ENCODE data around the gene SCFD2. TPM values are rescaled to one million over a fixed set of nuclear protein-coding genes. Genes with fewer than 3 reads are reported as not detected.

SCFD2 gene
- total and polyA plus RNA-seq, 9 donors = 5.1 to 42.1 (median 13.5) TPM

DNA sequence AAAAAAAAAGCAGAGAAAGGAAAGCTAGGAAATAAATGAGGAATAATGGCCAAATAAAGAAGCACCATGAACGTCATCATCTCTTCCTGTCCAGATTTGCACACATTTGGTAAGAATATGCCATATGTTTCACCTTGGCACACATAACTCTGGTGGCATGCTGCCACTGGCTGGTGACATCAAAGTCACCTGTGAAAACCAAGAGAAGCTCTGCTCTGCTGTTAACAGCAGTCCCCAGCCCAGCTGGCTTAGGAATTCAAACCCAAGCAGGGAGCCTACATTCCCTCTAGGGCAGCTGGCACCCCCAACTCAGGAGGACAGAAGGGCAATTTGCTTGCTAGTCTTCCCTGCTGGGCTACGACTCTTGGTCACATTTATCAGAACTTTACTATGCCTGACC is 426.1 kb downstream of the SCFD2 start:
- no peak overlapping the region for H3K4me3 ChIP-seq
- H3K27me3 ChIP-seq = no peaks in the 10 kb centered on the region
- no peaks in the 10 kb centered on the region for H3K4me1 ChIP-seq (ENCODE audit: insufficient read depth)
- WGBS, 3 donors = 90 to 100% (median 94%) methylated on average over 2 of the region's 2 CpGs
- DNase-seq = no peak
- H3K36me3 ChIP-seq = no peaks in the 10 kb centered on the region
- no peaks in the 10 kb centered on the region for H3K9me3 ChIP-seq
- TF ChIP-seq EP300 (IDR thresholded peaks at IDR 0.05) (no peak), POLR2A (IDR thresholded peaks at IDR 0.05) (no peak), CTCF (IDR thresholded peaks at IDR 0.05) (no peak)
- intact Hi-C loops (cut with DNase I) = no loop called here
- no peak overlapping the region for H3K27ac ChIP-seq

DNA sequence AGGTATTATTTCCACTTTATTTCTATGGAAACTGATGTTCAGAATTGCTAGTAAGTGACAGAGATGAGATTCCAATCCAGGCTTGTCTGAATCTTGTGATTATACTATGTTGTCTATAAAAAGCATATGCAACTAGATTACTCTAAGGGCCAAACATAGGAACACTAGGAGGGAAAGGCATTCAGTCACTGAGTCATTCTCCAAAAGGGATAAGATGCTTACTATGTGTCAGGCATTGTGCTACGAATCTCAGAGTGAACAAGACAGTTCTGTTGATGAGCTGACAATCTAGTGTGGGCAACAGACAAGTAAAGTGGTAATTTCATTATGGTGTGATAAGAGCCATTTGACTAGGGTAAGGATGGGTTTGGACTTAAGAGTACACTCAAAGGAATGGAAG is 426.5 kb downstream of the SCFD2 start:
- no peak for DNase-seq
- no peaks in the 10 kb centered on the region for H3K9me3 ChIP-seq
- H3K4me3 ChIP-seq = no peak overlapping the region
- no peaks in the 10 kb centered on the region for H3K27me3 ChIP-seq
- intact Hi-C loops (cut with DNase I) = no loop called here
- no peak for TF ChIP-seq POLR2A (IDR thresholded peaks at IDR 0.05)
- no peak for TF ChIP-seq CTCF (IDR thresholded peaks at IDR 0.05)
- H3K27ac ChIP-seq = no peak overlapping the region
- H3K36me3 ChIP-seq = no peaks in the 10 kb centered on the region
- H3K4me1 ChIP-seq (ENCODE audit: insufficient read depth) = no peaks in the 10 kb centered on the region
- WGBS, 3 donors = 97 to 100% (median 97%) methylated on average over 1 of the region's 1 CpG

GRCh38 chr4:52937829-52938228 is 428.0 kb downstream of the SCFD2 start:
- intact Hi-C loops (cut with DNase I) = no loop called here
- no peaks in the 10 kb centered on the region for H3K9me3 ChIP-seq
- no peak for DNase-seq
- no peak overlapping the region for H3K4me3 ChIP-seq
- no peak overlapping the region for H3K27ac ChIP-seq
- WGBS, 3 donors = 92 to 96% (median 94%) methylated on average over 1 of the region's 1 CpG
- no peak for TF ChIP-seq EP300 (IDR thresholded peaks at IDR 0.05)
- no peaks in the 10 kb centered on the region for H3K4me1 ChIP-seq (ENCODE audit: insufficient read depth)
- H3K27me3 ChIP-seq = no peaks in the 10 kb centered on the region
- no peaks in the 10 kb centered on the region for H3K36me3 ChIP-seq

- Histone ChIP-seq H3K27me3 (no peaks in the 10 kb centered on the region), H3K27ac (no peak overlapping the region), H3K4me1 (ENCODE audit: insufficient read depth) (no peaks in the 10 kb centered on the region), H3K36me3 (no peaks in the 10 kb centered on the region), H3K4me3 (no peak overlapping the region), H3K9me3 (no peaks in the 10 kb centered on the region)
- DNase-seq = no peak
- no peak for TF ChIP-seq EP300 (IDR thresholded peaks at IDR 0.05)
- no peak for TF ChIP-seq POLR2A (IDR thresholded peaks at IDR 0.05)
- no peak for TF ChIP-seq CTCF (IDR thresholded peaks at IDR 0.05)
- WGBS, 3 donors = 94 to 99% (median 99%) methylated on average over 2 of the region's 2 CpGs
- intact Hi-C loops (cut with DNase I) = no loop called here
Measured at GRCh38 chr4:52936729-52937128, 429.1 kb downstream of the SCFD2 start.

DNA sequence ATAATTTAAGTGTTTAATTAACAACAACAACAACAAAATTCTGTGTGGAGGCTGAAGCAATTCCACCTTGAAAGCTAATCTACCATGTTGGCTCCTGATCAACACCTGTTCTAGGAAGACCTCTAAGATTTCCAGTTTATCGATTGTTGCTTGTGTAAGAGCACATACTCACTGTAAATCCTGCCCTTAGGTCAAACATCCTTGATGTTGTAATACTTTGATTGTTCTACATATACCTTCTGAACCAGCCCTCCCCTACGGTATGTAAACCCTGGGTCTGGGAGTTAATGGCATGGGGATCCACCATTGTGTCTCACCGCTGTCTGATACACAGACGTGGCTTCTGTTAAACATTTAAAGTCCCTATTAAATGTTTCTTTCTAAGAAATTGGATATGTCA is 430.5 kb downstream of the SCFD2 start:
- no peak for DNase-seq
- intact Hi-C loops (cut with DNase I) = no loop called here
- WGBS, 3 donors = 96 to 98% (median 97%) methylated on average over 4 of the region's 4 CpGs
- H3K4me3 ChIP-seq = no peak overlapping the region
- no peaks in the 10 kb centered on the region for H3K27me3 ChIP-seq
- H3K9me3 ChIP-seq = no peaks in the 10 kb centered on the region
- no peaks in the 10 kb centered on the region for H3K4me1 ChIP-seq (ENCODE audit: insufficient read depth)
- TF ChIP-seq POLR2A (IDR thresholded peaks at IDR 0.05) (no peak), EP300 (IDR thresholded peaks at IDR 0.05) (no peak)
- no peak overlapping the region for H3K27ac ChIP-seq
- H3K36me3 ChIP-seq = no peaks in the 10 kb centered on the region

DNA sequence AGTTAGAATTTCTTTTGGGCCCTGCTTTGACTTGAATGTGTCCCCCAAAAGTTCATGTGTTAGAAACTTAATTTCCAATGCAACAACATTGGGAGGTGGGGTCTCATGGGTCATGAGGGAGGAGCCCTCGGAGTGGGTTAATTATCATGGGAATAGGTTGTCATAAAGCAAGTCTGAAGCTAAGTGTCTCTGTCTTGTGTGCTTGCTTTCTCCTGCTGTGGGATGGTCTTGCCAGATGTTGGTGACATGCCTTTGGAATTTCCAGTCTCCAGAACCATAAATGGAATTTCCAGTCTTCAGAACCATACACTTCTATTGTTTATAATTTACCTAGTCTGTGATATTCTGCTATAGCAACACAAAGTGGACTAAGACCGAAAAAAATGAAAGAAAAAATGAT is 432.1 kb downstream of the SCFD2 start:
- no peaks in the 10 kb centered on the region for H3K4me1 ChIP-seq (ENCODE audit: insufficient read depth)
- intact Hi-C loops (cut with DNase I) = no loop called here
- WGBS, 3 donors = 94 to 96% (median 95%) methylated on average over 2 of the region's 2 CpGs
- no peaks in the 10 kb centered on the region for H3K36me3 ChIP-seq
- no peaks in the 10 kb centered on the region for H3K9me3 ChIP-seq
- no peaks in the 10 kb centered on the region for H3K27me3 ChIP-seq
- H3K4me3 ChIP-seq = no peak overlapping the region
- TF ChIP-seq CTCF (IDR thresholded peaks at IDR 0.05) (no peak), EP300 (IDR thresholded peaks at IDR 0.05) (no peak), POLR2A (IDR thresholded peaks at IDR 0.05) (no peak)
- no peak for DNase-seq
- H3K27ac ChIP-seq = no peak overlapping the region

All from ovary (tissue), 9 donors.